Peyer's patch (tissue), 4 donors: ENCODE data around the gene SIGLECL1. TPM values are rescaled to one million over a fixed set of nuclear protein-coding genes. Genes with fewer than 3 reads are reported as not detected.
A peak's percentile ranks its signal among the peaks of the same experiment; 100 is the strongest.

Experiments used
- DNase-seq, 3 donors: peaks; one replicate each; pipeline ENCODE4 v3.0.0-alpha.2; 2017 to 2019
- H3K27ac ChIP-seq, 4 donors: fragments of 200-600 bp; sonication (generic); one replicate each; pipeline ENCODE4 v1.5.1; 2016 to 2019
- H3K27me3 ChIP-seq, 2 donors: fragments of 200-600 bp; sonication (generic); one replicate each; pipeline ENCODE4 v1.5.1; 2019
- H3K36me3 ChIP-seq, 3 donors: fragments of 200-600 bp; sonication (generic); one replicate each; pipeline ENCODE4 v1.5.1; 2016 to 2019
- H3K4me1 ChIP-seq, 4 donors: fragments of 200-600 bp; sonication (generic); one replicate each; pipeline ENCODE4 v1.5.1; 2016 to 2019
- H3K4me3 ChIP-seq, 4 donors: fragments of 200-600 bp; sonication (generic); 1 replicate in 3 of 4; 2 replicates in 1 of 4; pipeline ENCODE4 v1.5.1; 2016 to 2019; ENCODE audit warnings: mild to moderate bottlenecking in 1 of 4
- H3K9me3 ChIP-seq, 4 donors: fragments of 200-600 bp; sonication (generic); one replicate each; pipeline ENCODE4 v1.5.1; 2016 to 2019; ENCODE audit warnings: mild to moderate bottlenecking in 1 of 4
- CTCF ChIP-seq, 6 experiments: fragments of 450-650 bp in 4 of 6; fragments of 200-600 bp in 2 of 6; sonication (generic) in 1 of 6; IDR thresholded peaks; one replicate each; pipeline ENCODE4 v1.5.1; 2017 to 2019; ENCODE audit warnings: antibody characterized with exemption in 6 of 6, mild to moderate bottlenecking in 3 of 6, moderate library complexity in 1 of 6
- POLR2A ChIP-seq, 2 donors: fragments of 450-650 bp; IDR thresholded peaks; one replicate each; pipeline ENCODE4 v1.5.1; 2017; ENCODE audit warnings: antibody characterized with exemption in 2 of 2, mild to moderate bottlenecking in 2 of 2, moderate library complexity in 2 of 2
- total RNA-seq, 4 donors: library from RNA; depleted of rRNA; stranded (reverse); fragments of >200 nt; gene quantifications; one replicate each; pipeline ENCODE4 v1.1.0, GENCODE V29; 2016

The SIGLECL1 gene
- total RNA-seq, 4 donors from 2014 or later, result not detected

GRCh38 chr19:51253088-51253806 lies 2.4 kb downstream of the SIGLECL1 start:
- H3K4me3 ChIP-seq, result no peak overlapping the region
- TF ChIP-seq POLR2A (IDR thresholded peaks at IDR 0.05) (no peak), CTCF (IDR thresholded peaks at IDR 0.05) (no peak)
- no peaks in the 10 kb centered on the region for H3K36me3 ChIP-seq
- DNase-seq, result no peak
- H3K4me1 ChIP-seq, result no peaks in the 10 kb centered on the region
- no peaks in the 10 kb centered on the region for H3K9me3 ChIP-seq
- H3K27ac ChIP-seq, result no peak overlapping the region
- H3K27me3 ChIP-seq, result no peaks in the 10 kb centered on the region

- Histone ChIP-seq H3K4me1 (no peaks in the 10 kb centered on the region), H3K4me3 (no peak overlapping the region)
Measured at GRCh38 chr19:51256155-51256625, 5.3 kb downstream of the SIGLECL1 start.

GRCh38 chr19:51257471-51257870 lies 6.6 kb downstream of the SIGLECL1 start:
- TF ChIP-seq POLR2A (IDR thresholded peaks at IDR 0.05) (no peak), CTCF (IDR thresholded peaks at IDR 0.05) (no peak)
- H3K4me3 ChIP-seq, result no peak overlapping the region
- H3K36me3 ChIP-seq, result no peaks in the 10 kb centered on the region
- H3K27ac ChIP-seq, result no peak overlapping the region
- DNase-seq, result no peak
- H3K4me1 ChIP-seq, result no peaks in the 10 kb centered on the region
- H3K27me3 ChIP-seq, result no peaks in the 10 kb centered on the region
- H3K9me3 ChIP-seq, result no peaks in the 10 kb centered on the region

More at GRCh38 chr19:51256155-51256625, 5.3 kb downstream of the SIGLECL1 start:
- no peak overlapping the region for H3K27ac ChIP-seq
- H3K9me3 ChIP-seq, result no peaks in the 10 kb centered on the region
- H3K36me3 ChIP-seq, result no peaks in the 10 kb centered on the region
- no peak for TF ChIP-seq POLR2A (IDR thresholded peaks at IDR 0.05)
- TF ChIP-seq CTCF (IDR thresholded peaks at IDR 0.05), result no peak
- H3K27me3 ChIP-seq, result no peaks in the 10 kb centered on the region
- DNase-seq, result no peak

DNA sequence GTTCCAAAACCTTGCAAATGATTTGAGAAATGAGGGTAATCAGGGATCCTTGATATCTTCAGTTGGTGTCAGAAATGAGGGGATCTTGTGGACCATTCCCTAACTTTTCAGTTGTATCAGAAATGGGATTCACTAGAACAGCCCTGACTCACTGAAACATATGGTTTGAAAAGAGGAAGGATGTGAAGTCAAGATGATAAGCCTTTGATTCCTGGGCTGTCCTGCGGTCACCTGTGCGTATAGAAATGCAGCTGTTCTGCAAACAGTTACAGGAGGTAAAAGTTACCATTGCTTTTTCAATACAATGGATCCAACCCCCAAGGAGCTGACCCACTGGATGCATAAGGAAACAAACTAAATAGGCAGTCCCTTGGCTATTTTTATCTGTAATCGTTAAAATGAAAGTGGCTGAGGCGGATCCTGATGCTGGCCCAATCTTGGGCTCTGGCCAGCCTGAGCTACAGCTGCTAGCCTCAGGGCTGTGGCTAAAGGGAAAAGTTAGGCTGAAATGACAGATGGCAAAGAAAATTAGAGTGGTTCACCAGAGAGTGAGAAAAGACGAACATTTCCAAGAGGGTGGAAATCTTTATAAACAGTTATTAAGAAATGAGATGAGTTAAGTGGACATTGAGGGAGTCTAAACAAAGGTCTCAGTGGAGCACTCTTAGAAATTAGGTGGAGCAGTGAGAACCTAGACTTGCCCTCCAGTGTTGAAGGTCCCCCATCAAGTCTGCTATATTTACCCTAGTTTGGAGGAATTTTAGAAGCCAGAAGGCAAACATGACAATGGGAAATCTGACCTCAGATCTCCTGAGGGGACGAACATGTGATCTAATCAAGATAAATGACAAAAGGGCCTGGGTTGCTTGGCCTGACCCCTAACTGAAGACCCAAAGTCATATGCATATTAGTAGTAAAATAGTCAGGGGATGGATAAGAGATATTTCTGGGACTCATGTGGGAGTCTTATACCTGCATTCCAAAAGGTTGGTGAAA lies 7.6 kb downstream of the SIGLECL1 start:
- H3K27ac ChIP-seq, result no peak overlapping the region
- no peaks in the 10 kb centered on the region for H3K27me3 ChIP-seq
- DNase-seq, result no peak
- H3K4me1 ChIP-seq, result no peaks in the 10 kb centered on the region
- no peak overlapping the region for H3K4me3 ChIP-seq
- no peaks in the 10 kb centered on the region for H3K9me3 ChIP-seq
- TF ChIP-seq POLR2A (IDR thresholded peaks at IDR 0.05) (no peak), CTCF (IDR thresholded peaks at IDR 0.05) (no peak)
- H3K36me3 ChIP-seq, result no peaks in the 10 kb centered on the region

GRCh38 chr19:51259348-51260245 lies 8.7 kb downstream of the SIGLECL1 start:
- peak in 1 of 3 donors; percentile 47 for DNase-seq

More at GRCh38 chr19:51259348-51260245, 8.7 kb downstream of the SIGLECL1 start:
- Histone ChIP-seq H3K36me3 (no peaks in the 10 kb centered on the region), H3K9me3 (no peaks in the 10 kb centered on the region), H3K4me1 (no peaks in the 10 kb centered on the region), H3K4me3 (no peak overlapping the region), H3K27me3 (no peaks in the 10 kb centered on the region), H3K27ac (no peak overlapping the region)
- TF ChIP-seq POLR2A (IDR thresholded peaks at IDR 0.05), result no peak
- peak in 4 of 6 experiments; percentile 23 to 45 (median 41) for TF ChIP-seq CTCF (IDR thresholded peaks at IDR 0.05)
